Activated CD4-positive, alpha-beta T cell treated with anti-CD3 and anti-CD28 coated beads for 24 hours (primary cell): ENCODE data around the gene OR2A5.
"Not testable (repeated sequence)": the region's sequence is repeated elsewhere in the genome, so short reads cannot be mapped to it uniquely, and the experiment has no call there.

Experiments
- DNase-seq, 2 donors: peaks; one replicate each; pipeline ENCODE4 v3.0.0-alpha.2; 2020; ENCODE audit warnings: low read depth in 2 of 2

Gene OR2A5

GRCh38 chr7:144048648-144049047 lies at the start of gene OR2A5:
TSS of gene OR2A5 (plus strand) at chr7:144048948. CDS start at chr7:144050402, 1,454 bp downstream.
- no peak for DNase-seq

GRCh38 chr7:144000020-144000419 lies 48.7 kb upstream of the OR2A5 start, which contains the start of gene OR6B1:
TSS of gene OR6B1 (plus strand) at chr7:144000320. CDS start at chr7:144003997, 3,677 bp downstream.
- DNase-seq: no peak

- DNase-seq: no peak
These were observed 47.2 kb upstream of the OR2A5 start for GRCh38 chr7:144001543-144001942.

GRCh38 chr7:144004703-144005102 lies 44.0 kb upstream of the OR2A5 start:
- no peak for DNase-seq

- DNase-seq: no peak
These were observed 42.6 kb upstream of the OR2A5 start for GRCh38 chr7:144006029-144006691.

- no peak for DNase-seq
These were observed 42.1 kb upstream of the OR2A5 start for GRCh38 chr7:144006692-144007042.

GRCh38 chr7:144009361-144009760 lies 39.4 kb upstream of the OR2A5 start:
- DNase-seq: no peak

GRCh38 chr7:144010061-144010460 lies 38.7 kb upstream of the OR2A5 start:
- DNase-seq: not testable (repeated sequence)

GRCh38 chr7:144010821-144011220 lies 37.9 kb upstream of the OR2A5 start:
- not testable (repeated sequence) for DNase-seq

- DNase-seq: no peak
These were observed 37.1 kb upstream of the OR2A5 start for GRCh38 chr7:144011458-144012230.

GRCh38 chr7:144018065-144018464 lies 30.7 kb upstream of the OR2A5 start:
- no peak for DNase-seq

GRCh38 chr7:144019457-144019856 lies 29.3 kb upstream of the OR2A5 start:
- no peak for DNase-seq

- no peak for DNase-seq
These were observed 28.4 kb upstream of the OR2A5 start for GRCh38 chr7:144020340-144020739.

- no peak for DNase-seq
These were observed 26.6 kb upstream of the OR2A5 start for GRCh38 chr7:144022169-144022568.

GRCh38 chr7:144023171-144023827 lies 25.4 kb upstream of the OR2A5 start:
- DNase-seq: no peak

GRCh38 chr7:144024213-144024612 lies 24.5 kb upstream of the OR2A5 start:
- DNase-seq: no peak

- DNase-seq: no peak
These were observed 22.4 kb upstream of the OR2A5 start for GRCh38 chr7:144026203-144026883.

- DNase-seq: no peak
These were observed 21.7 kb upstream of the OR2A5 start for GRCh38 chr7:144027070-144027469.

- DNase-seq: no peak
These were observed 20.8 kb upstream of the OR2A5 start for GRCh38 chr7:144027974-144028373.

GRCh38 chr7:144028547-144028946 lies 20.2 kb upstream of the OR2A5 start:
- no peak for DNase-seq

GRCh38 chr7:144032516-144032915 lies 16.2 kb upstream of the OR2A5 start:
- DNase-seq: no peak
